Choroid plexus epithelial cell (primary cell): ENCODE measurements around the gene PANK4.
"Not testable (repeated sequence)": the region's sequence is repeated elsewhere in the genome, so short reads cannot be mapped to it uniquely, and the experiment has no call there.

Experiments used
- DNase-seq: peaks from one replicate; pipeline ENCODE4 v3.0.0-alpha.2; 2010; ENCODE audit warnings: low read depth
- H3K4me3 ChIP-seq: 2 replicates; pipeline ENCODE4 v1.5.1; 2011; ENCODE audit warnings: low read depth, mild to moderate bottlenecking, control low read depth, low read length, moderate library complexity
- CTCF ChIP-seq: conservative IDR thresholded peaks from 2 replicates; pipeline ENCODE4 v1.5.1; 2011; ENCODE audit warnings: low read depth, mild to moderate bottlenecking, control low read depth, inconsistent platforms, low read length, moderate library complexity

The PANK4 gene

GRCh38 chr1:2556678-2557481 lies 30.5 kb upstream of the PANK4 start:
- peak overlapping the region; percentile 69 for H3K4me3 ChIP-seq
- DNase-seq: no peak
- TF ChIP-seq CTCF: no peak

GRCh38 chr1:2556277-2556677 lies 29.9 kb upstream of the PANK4 start, which contains the start of gene TNFRSF14:
TSS of gene TNFRSF14 (plus strand) at chr1:2556371. CDS start at chr1:2556665, 294 bp downstream.
- peak within 1 kb of the TSS; percentile 69 for H3K4me3 ChIP-seq
- TF ChIP-seq CTCF: peak; percentile 35
- DNase-seq: peak; percentile 74

DNA sequence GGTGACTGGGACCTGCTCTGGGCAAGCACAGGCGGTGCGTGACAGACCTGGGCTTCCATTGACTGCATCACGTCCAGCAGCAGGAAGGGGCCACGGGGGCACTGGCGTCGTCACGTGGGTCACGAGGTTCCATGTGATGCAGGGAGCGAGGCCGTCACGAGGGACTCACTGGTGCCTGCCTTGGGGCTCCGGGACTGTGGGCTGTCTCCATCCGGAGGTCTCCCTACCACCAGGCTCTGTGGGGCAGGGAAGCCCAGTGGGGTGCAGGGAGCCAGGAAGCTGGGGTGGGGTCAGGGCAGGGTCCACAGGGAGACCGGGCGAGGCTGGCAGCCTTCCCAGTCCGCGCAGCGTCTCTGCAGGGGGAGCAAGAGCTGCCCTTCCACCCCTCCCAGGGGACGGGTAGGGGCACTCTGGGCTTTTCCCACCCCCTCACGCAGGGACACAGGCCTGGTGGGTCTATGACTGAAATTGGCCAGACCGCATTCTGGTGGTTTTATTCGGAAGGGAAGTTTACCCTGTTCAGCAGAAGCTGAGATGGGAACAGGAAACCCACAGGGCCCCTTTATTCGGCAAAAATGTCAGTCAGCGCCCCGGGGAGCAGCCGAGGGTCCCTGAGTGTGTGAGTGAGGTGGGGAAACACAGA lies 29.4 kb upstream of the PANK4 start:
- TF ChIP-seq CTCF: no peak
- peak overlapping the region; percentile 69 for H3K4me3 ChIP-seq
- DNase-seq: peak; percentile 71

DNA sequence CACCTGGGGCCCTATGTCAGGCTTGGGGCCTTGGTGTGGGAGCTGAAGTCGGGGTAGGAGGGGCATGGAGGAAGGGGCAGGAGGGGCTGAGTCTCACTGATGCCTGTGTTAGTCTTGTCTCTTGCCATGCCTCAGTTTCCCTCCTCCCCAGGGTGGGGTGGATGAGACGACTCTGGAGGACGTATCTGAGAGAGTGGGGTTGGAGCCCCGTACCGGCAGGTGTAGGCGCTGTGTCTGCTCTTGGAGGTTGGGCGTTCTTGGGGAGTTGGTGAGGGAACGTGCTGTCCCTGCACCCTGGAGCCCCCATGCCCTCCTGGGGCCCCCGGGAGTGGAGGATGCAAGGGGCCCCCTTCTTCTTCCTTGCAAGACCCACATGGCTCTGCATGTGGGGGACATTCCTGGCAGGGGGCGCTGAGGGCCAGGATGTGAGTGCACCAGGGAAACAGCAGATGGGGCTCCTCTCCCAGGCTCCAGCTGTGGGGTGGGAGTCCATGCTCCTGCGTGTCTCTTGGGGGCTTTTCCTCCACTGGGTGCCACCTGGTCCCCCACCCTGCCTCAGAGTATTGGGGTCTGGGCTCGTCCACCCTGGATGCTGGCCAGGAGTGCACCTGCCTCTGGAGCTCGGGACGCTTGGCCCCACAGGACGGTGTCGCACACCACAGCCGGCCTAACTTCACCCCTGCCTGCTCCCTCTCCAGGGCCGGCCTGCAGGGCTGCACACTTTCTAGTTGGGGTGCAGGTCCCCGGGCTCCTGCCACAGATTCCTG lies 28.4 kb upstream of the PANK4 start:
- DNase-seq: peak; percentile 50
- peak; percentile 71 for TF ChIP-seq CTCF
- H3K4me3 ChIP-seq: no peak overlapping the region

GRCh38 chr1:2553871-2554620 lies 27.6 kb upstream of the PANK4 start:
- TF ChIP-seq CTCF: no peak
- no peak for DNase-seq

GRCh38 chr1:2553076-2553475 lies 26.7 kb upstream of the PANK4 start:
- not testable (repeated sequence) for DNase-seq, H3K4me3 ChIP-seq

More at GRCh38 chr1:2553871-2554620, 27.6 kb upstream of the PANK4 start:
- H3K4me3 ChIP-seq: no peak overlapping the region
